RWPE2 (cell line): ENCODE measurements around the gene C10orf95.
A peak's percentile ranks its signal among the peaks of the same experiment; 100 is the strongest.

Source experiments
- ATAC-seq: fragments of 200-7000 bp; cut with Tn5 transposase; 3 replicates; pipeline ENCODE4 v1.9.1; 2021; ENCODE audit warnings: low read depth
- DNase-seq: peaks from one replicate; pipeline ENCODE4 v3.0.0-alpha.2; 2020; ENCODE audit warnings: low spot score
- H3K27ac ChIP-seq: fragments of 450-650 bp; 2 replicates; pipeline ENCODE4 v1.5.1; 2017; ENCODE audit warnings: mild to moderate bottlenecking; ENCODE audit not compliant: poor library complexity, severe bottlenecking
- H3K27me3 ChIP-seq: fragments of 250-450 bp; sonication (Bioruptor Pico); 2 replicates; pipeline ENCODE4 v1.5.1; 2021; ENCODE audit warnings: mild to moderate bottlenecking, moderate library complexity; ENCODE audit not compliant: insufficient read depth, poor library complexity, severe bottlenecking
- H3K36me3 ChIP-seq: fragments of 250-450 bp; sonication (Bioruptor Pico); 2 replicates; pipeline ENCODE4 v1.5.1; 2020; ENCODE audit warnings: low read depth, mild to moderate bottlenecking, moderate library complexity
- H3K4me1 ChIP-seq: fragments of 250-450 bp; sonication (Bioruptor Pico); 2 replicates; pipeline ENCODE4 v1.5.1; 2021; ENCODE audit warnings: mild to moderate bottlenecking, moderate library complexity; ENCODE audit not compliant: insufficient read depth, poor library complexity, severe bottlenecking
- H3K4me3 ChIP-seq: fragments of 250-450 bp; sonication (Bioruptor Pico); 2 replicates; pipeline ENCODE4 v1.5.1; 2021; ENCODE audit warnings: mild to moderate bottlenecking, moderate library complexity; ENCODE audit not compliant: severe bottlenecking
- H3K9me3 ChIP-seq: fragments of 250-450 bp; sonication (Bioruptor Pico); 2 replicates; pipeline ENCODE4 v1.5.1; 2021; ENCODE audit warnings: mild to moderate bottlenecking, moderate library complexity; ENCODE audit not compliant: severe bottlenecking
- CTCF ChIP-seq: fragments of 450-650 bp; IDR thresholded peaks from one replicate; pipeline ENCODE4 v1.5.1; 2017; ENCODE audit warnings: mild to moderate bottlenecking, moderate library complexity; ENCODE audit not compliant: poor library complexity, severe bottlenecking

The C10orf95 gene

GRCh38 chr10:102404361-102405107, 46.8 kb downstream of the C10orf95 start:
- no peak overlapping the region for H3K27ac ChIP-seq
- ATAC-seq (no peak), DNase-seq (no peak)
- H3K36me3 ChIP-seq = peaks cover 14% of the 10 kb centered on the region; the same call in 1 of the 2 replicates
- H3K4me1 ChIP-seq = peaks cover 12% of the 10 kb centered on the region
- no peak for TF ChIP-seq CTCF
- H3K27me3 ChIP-seq = peaks cover 14% of the 10 kb centered on the region
- H3K4me3 ChIP-seq = no peak overlapping the region
- H3K9me3 ChIP-seq = no peaks in the 10 kb centered on the region

GRCh38 chr10:102403115-102403514, 48.2 kb downstream of the C10orf95 start:
- peaks cover 3% of the 10 kb centered on the region for H3K27me3 ChIP-seq
- DNase-seq = no peak
- H3K4me1 ChIP-seq = peaks cover 12% of the 10 kb centered on the region
- ATAC-seq = no peak
- H3K9me3 ChIP-seq = no peaks in the 10 kb centered on the region
- TF ChIP-seq CTCF = no peak
- no peak overlapping the region for H3K27ac ChIP-seq
- H3K4me3 ChIP-seq = no peak overlapping the region
- peaks cover 15% of the 10 kb centered on the region for H3K36me3 ChIP-seq

- DNase-seq (no peak), ATAC-seq (no peak)
- Histone ChIP-seq H3K4me3 (no peak overlapping the region), H3K36me3 (peaks cover 21% of the 10 kb centered on the region), H3K4me1 (peaks cover 12% of the 10 kb centered on the region), H3K27ac (peak overlapping the region; percentile 53), H3K9me3 (no peaks in the 10 kb centered on the region), H3K27me3 (no peaks in the 10 kb centered on the region)
- no peak for TF ChIP-seq CTCF
Measured at GRCh38 chr10:102402512-102402896, 48.8 kb downstream of the C10orf95 start.

GRCh38 chr10:102401735-102402511, 49.4 kb downstream of the C10orf95 start:
- peaks cover 23% of the 10 kb centered on the region for H3K36me3 ChIP-seq
- H3K27me3 ChIP-seq = no peaks in the 10 kb centered on the region
- H3K4me1 ChIP-seq = peaks cover 12% of the 10 kb centered on the region
- ATAC-seq (peak; percentile 77), DNase-seq (peak; percentile 95)
- H3K9me3 ChIP-seq = no peaks in the 10 kb centered on the region
- TF ChIP-seq CTCF = no peak
- H3K27ac ChIP-seq = peak overlapping the region; percentile 53
- H3K4me3 ChIP-seq = no peak overlapping the region

- no peak for TF ChIP-seq CTCF
- ATAC-seq (no peak), DNase-seq (no peak)
- no peaks in the 10 kb centered on the region for H3K27me3 ChIP-seq
- H3K9me3 ChIP-seq = no peaks in the 10 kb centered on the region
- peaks cover 12% of the 10 kb centered on the region for H3K4me1 ChIP-seq
- peak overlapping the region; percentile 53 for H3K27ac ChIP-seq
- H3K4me3 ChIP-seq = no peak overlapping the region
- H3K36me3 ChIP-seq = peaks cover 27% of the 10 kb centered on the region
Measured at GRCh38 chr10:102401342-102401654, 50.0 kb downstream of the C10orf95 start.
